ENCODE results near the gene KIRREL1.

Gene KIRREL1

GRCh38 chr1:158043232-158043631 lies 49.8 kb downstream of the KIRREL1 start:
- Histone ChIP-seq H2AFZ (no peak overlapping the region), H3K4me2 (ENCODE audit: low read length) (no peak overlapping the region), H3K79me2 (no peaks in the 10 kb centered on the region), H3K4me3 (ENCODE audit: low read depth, low read length) (no peak overlapping the region), H3K27me3 (ENCODE audit: control insufficient read depth, insufficient read depth, low read length) (no peaks in the 10 kb centered on the region), H3K9me3 (ENCODE audit: control insufficient read depth, low read length) (no peaks in the 10 kb centered on the region), H3K36me3 (ENCODE audit: control insufficient read depth, insufficient read depth, low read length) (no peaks in the 10 kb centered on the region), H3K27ac (no peak overlapping the region), H3K4me1 (no peaks in the 10 kb centered on the region), H3K9ac (no peak overlapping the region)
- TF ChIP-seq, protein P1, sequence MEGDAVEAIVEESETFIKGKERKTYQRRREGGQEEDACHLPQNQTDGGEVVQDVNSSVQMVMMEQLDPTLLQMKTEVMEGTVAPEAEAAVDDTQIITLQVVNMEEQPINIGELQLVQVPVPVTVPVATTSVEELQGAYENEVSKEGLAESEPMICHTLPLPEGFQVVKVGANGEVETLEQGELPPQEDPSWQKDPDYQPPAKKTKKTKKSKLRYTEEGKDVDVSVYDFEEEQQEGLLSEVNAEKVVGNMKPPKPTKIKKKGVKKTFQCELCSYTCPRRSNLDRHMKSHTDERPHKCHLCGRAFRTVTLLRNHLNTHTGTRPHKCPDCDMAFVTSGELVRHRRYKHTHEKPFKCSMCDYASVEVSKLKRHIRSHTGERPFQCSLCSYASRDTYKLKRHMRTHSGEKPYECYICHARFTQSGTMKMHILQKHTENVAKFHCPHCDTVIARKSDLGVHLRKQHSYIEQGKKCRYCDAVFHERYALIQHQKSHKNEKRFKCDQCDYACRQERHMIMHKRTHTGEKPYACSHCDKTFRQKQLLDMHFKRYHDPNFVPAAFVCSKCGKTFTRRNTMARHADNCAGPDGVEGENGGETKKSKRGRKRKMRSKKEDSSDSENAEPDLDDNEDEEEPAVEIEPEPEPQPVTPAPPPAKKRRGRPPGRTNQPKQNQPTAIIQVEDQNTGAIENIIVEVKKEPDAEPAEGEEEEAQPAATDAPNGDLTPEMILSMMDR (IDR thresholded peaks at IDR 0.05): no peak

- Histone ChIP-seq H3K27ac (no peak overlapping the region), H3K79me2 (no peaks in the 10 kb centered on the region), H3K4me2 (ENCODE audit: low read length) (no peak overlapping the region), H2AFZ (no peak overlapping the region), H3K4me3 (ENCODE audit: low read depth, low read length) (no peak overlapping the region), H3K9me3 (ENCODE audit: control insufficient read depth, low read length) (no peaks in the 10 kb centered on the region), H3K9ac (no peak overlapping the region), H3K27me3 (ENCODE audit: control insufficient read depth, insufficient read depth, low read length) (no peaks in the 10 kb centered on the region), H3K4me1 (no peaks in the 10 kb centered on the region), H3K36me3 (ENCODE audit: control insufficient read depth, insufficient read depth, low read length) (no peaks in the 10 kb centered on the region)
- TF ChIP-seq, protein P1 (IDR thresholded peaks at IDR 0.05): no peak
These were observed 52.2 kb downstream of the KIRREL1 start for GRCh38 chr1:158045639-158046038.

DNA sequence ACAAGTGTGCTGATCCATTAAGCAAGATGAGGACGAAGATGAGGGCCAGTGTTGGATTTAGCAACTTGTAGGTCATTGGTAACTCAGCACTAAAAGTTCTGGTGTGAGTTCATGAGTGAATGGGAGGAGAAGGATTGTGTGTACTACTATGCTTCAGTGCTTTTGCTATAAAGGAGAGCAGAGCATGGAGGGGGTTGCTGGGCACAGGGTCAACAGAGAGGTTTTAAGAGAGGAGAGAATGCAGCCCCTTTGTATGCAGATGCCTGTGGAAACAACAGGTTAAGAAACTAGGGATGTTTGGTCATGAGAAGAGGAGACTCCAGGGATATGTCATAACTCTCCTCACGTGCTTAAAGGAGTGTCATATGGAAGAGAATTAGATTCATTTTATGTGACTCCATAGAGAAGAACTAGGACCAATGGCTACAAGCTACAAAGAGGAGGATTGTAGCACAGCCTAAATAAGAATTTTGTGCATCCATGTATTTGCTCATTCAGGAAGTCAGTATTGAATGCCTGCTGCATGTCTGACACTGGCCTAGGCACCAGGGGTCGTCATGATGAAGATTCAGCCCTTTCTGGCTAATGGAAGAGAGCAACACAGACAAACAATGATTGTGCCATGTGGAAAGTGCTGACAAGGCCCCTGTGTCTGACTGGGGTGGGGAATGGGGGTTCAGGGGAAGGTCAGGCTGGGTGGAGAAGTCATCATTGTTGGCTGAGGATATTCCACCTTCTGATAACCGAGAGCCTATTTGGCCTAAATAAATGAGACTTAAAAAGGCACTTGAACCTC lies 53.5 kb downstream of the KIRREL1 start:
- Histone ChIP-seq H3K27me3 (ENCODE audit: control insufficient read depth, insufficient read depth, low read length) (no peaks in the 10 kb centered on the region), H3K4me3 (ENCODE audit: low read depth, low read length) (no peak overlapping the region), H2AFZ (no peak overlapping the region), H3K9ac (no peak overlapping the region), H3K4me2 (ENCODE audit: low read length) (no peak overlapping the region), H3K79me2 (no peaks in the 10 kb centered on the region), H3K9me3 (ENCODE audit: control insufficient read depth, low read length) (no peaks in the 10 kb centered on the region), H3K4me1 (no peaks in the 10 kb centered on the region), H3K36me3 (ENCODE audit: control insufficient read depth, insufficient read depth, low read length) (no peaks in the 10 kb centered on the region), H3K27ac (no peak overlapping the region)
- TF ChIP-seq, protein P1 (IDR thresholded peaks at IDR 0.05): no peak

DNA sequence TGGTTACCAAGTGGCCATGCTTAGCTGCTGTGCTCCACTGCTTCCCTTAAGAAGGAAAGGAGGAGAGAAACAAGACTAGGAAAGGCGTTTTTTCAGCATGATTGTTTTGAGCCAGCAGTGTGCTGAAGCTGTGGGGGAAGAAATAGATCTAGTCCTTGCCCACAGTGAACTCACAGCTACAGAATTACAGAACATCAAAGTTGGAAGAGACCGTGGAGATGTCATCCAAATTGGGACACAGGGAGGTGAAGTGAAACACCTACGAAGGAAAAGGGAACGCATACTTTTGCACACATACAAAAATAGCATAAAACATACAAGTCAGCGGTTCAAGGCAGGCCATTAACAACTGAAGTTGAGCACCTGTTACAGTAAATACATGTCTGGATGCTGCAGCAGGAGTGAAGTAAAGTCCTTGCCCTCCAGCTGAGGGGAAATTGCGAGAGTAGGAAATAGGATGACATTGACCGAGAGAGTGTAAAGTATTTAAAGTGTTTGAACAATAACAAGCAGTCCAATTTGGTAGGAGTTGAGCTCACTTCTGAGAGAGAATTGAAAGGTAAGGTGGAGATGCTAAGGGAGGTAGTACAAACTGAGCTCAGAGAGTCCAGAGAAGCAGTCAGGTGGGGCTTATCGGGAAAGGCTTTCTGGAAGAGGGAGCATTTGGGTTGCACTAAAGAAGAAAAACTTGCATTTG lies 55.1 kb downstream of the KIRREL1 start:
- H3K9ac ChIP-seq: no peak overlapping the region
- H3K79me2 ChIP-seq: no peaks in the 10 kb centered on the region
- no peaks in the 10 kb centered on the region for H3K36me3 ChIP-seq (ENCODE audit: control insufficient read depth, insufficient read depth, low read length)
- no peaks in the 10 kb centered on the region for H3K9me3 ChIP-seq (ENCODE audit: control insufficient read depth, low read length)
- H2AFZ ChIP-seq: no peak overlapping the region
- H3K4me1 ChIP-seq: no peaks in the 10 kb centered on the region
- H3K27me3 ChIP-seq (ENCODE audit: control insufficient read depth, insufficient read depth, low read length): no peaks in the 10 kb centered on the region
- no peak overlapping the region for H3K4me2 ChIP-seq (ENCODE audit: low read length)
- no peak overlapping the region for H3K4me3 ChIP-seq (ENCODE audit: low read depth, low read length)
- TF ChIP-seq, protein P1 (IDR thresholded peaks at IDR 0.05): no peak
- H3K27ac ChIP-seq: no peak overlapping the region

Data from parathyroid adenoma (tissue), 2 donors.